K562 (cell line): ENCODE results near the gene CAAP1.

ENCODE experiments used
- EP300 ChIP-seq: IDR thresholded peaks from 2 replicates; pipeline ENCODE4 v1.6.1; 2012; ENCODE audit warnings: low read length, improper control_type of control experiment
- EZH2 ChIP-seq: IDR thresholded peaks from 2 replicates; pipeline ENCODE4 v1.6.1; 2012; ENCODE audit warnings: low read depth, mild to moderate bottlenecking, inconsistent platforms, low read length, borderline replicate concordance
- HNRNPLL ChIP-seq: fragments of 200-400 bp; formaldehyde crosslinking; IDR thresholded peaks from 2 replicates; pipeline ENCODE4 v1.6.1; 2017; ENCODE audit warnings: low read length, low read depth, mild to moderate bottlenecking; ENCODE audit not compliant: poor library complexity, severe bottlenecking
- ILK ChIP-seq: fragments of 450-650 bp; IDR thresholded peaks from 2 replicates; pipeline ENCODE4 v1.6.1; 2016; ENCODE audit warnings: missing genetic modification characterization, low read depth, mild to moderate bottlenecking, missing compliant biosample characterization, moderate library complexity, borderline replicate concordance
- KAT7 ChIP-seq: sonication (generic); formaldehyde crosslinking; IDR thresholded peaks from 2 replicates; pipeline ENCODE4 v1.8.0; 2022; ENCODE audit warnings: missing genetic modification reagents, mild to moderate bottlenecking, borderline replicate concordance
- POLR2G ChIP-seq: fragments of 200-400 bp; formaldehyde crosslinking; IDR thresholded peaks from 2 replicates; pipeline ENCODE4 v1.6.1; 2017; ENCODE audit warnings: low read depth, mild to moderate bottlenecking, antibody characterized with exemption, low read length, moderate library complexity
- ZNF217 ChIP-seq: sonication (generic); formaldehyde crosslinking; IDR thresholded peaks from 2 replicates; pipeline ENCODE4 v1.8.0; 2022; ENCODE audit warnings: mild to moderate bottlenecking, missing genetic modification reagents
- TF ChIP-seq, protein P1 (sequence below): fragments of 250-450 bp; sonication (Bioruptor Pico); IDR thresholded peaks from 2 replicates; pipeline ENCODE4 v1.4.0; 2020; ENCODE audit warnings: mild to moderate bottlenecking, moderate library complexity

DNA sequence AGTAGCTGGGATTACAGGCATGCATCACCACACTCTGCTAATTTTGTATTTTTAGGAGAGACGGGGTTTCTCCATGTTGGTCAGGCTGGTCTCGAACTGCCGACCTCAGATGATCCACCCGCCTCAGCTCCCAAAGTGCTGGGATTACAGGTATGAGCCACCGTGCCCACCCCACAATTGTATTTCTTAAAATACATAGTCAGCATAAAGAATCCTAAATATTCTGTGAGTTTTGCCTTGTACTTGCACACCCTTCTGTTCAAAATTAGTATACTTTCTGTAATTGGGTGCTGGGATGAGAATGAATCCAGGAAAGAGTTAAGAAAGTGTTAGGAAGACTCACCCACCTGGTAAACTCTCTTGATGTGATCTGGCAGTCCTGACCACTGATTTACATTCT is 101.3 kb downstream of the CAAP1 start:
- TF ChIP-seq EP300 = no peak
- TF ChIP-seq, protein P1, sequence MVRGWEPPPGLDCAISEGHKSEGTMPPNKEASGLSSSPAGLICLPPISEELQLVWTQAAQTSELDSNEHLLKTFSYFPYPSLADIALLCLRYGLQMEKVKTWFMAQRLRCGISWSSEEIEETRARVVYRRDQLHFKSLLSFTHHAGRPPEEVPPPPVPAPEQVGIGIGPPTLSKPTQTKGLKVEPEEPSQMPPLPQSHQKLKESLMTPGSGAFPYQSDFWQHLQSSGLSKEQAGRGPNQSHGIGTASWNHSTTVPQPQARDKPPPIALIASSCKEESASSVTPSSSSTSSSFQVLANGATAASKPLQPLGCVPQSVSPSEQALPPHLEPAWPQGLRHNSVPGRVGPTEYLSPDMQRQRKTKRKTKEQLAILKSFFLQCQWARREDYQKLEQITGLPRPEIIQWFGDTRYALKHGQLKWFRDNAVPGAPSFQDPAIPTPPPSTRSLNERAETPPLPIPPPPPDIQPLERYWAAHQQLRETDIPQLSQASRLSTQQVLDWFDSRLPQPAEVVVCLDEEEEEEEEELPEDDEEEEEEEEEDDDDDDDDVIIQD (CRISPR knock-in tag) = no peak
- TF ChIP-seq ILK (tag) = no peak
- TF ChIP-seq EZH2 = no peak
- no peak for TF ChIP-seq ZNF217 (CRISPR knock-in tag)
- TF ChIP-seq HNRNPLL = no peak
- no peak for TF ChIP-seq POLR2G
- TF ChIP-seq KAT7 = no peak
